ENCODE data around the gene SCAANT1. TPM values are rescaled to one million over a fixed set of nuclear protein-coding genes. Genes with fewer than 3 reads are reported as not detected.

The SCAANT1 gene
- total RNA-seq, 1 donor from 2014 or later, result not detected

- Mint-ChIP-seq H3K27me3 (ENCODE audit: low read depth) (no peaks in the 10 kb centered on the region), H3K4me3 (no peak overlapping the region), H3K36me3 (peaks cover 2% of the 10 kb centered on the region), H3K9me3 (no peaks in the 10 kb centered on the region), H3K4me1 (peaks cover 12% of the 10 kb centered on the region), H3K27ac (no peak overlapping the region)
- DNase-seq (ENCODE audit: low spot score in 2 of 2, unreplicated experiment in 2 of 2), result no peak
- no peak for TF ChIP-seq CTCF (IDR thresholded peaks at IDR 0.05; ENCODE audit: unreplicated experiment)
These were observed 4.0 kb downstream of the SCAANT1 start for GRCh38 chr3:63908081-63908736.

- no peak for DNase-seq (ENCODE audit: low spot score in 2 of 2, unreplicated experiment in 2 of 2)
- H3K9me3 Mint-ChIP-seq, result no peaks in the 10 kb centered on the region
- H3K4me1 Mint-ChIP-seq, result peaks cover 2% of the 10 kb centered on the region
- no peak overlapping the region for H3K4me3 Mint-ChIP-seq
- no peak for TF ChIP-seq CTCF (IDR thresholded peaks at IDR 0.05; ENCODE audit: unreplicated experiment)
- H3K27me3 Mint-ChIP-seq (ENCODE audit: low read depth), result no peaks in the 10 kb centered on the region
- no peak overlapping the region for H3K27ac Mint-ChIP-seq
- H3K36me3 Mint-ChIP-seq, result peaks cover 5% of the 10 kb centered on the region
These were observed 6.2 kb downstream of the SCAANT1 start for GRCh38 chr3:63905731-63906620.

GRCh38 chr3:63900459-63900858, 11.7 kb downstream of the SCAANT1 start:
- no peaks in the 10 kb centered on the region for H3K27me3 Mint-ChIP-seq (ENCODE audit: low read depth)
- H3K36me3 Mint-ChIP-seq, result peaks cover 17% of the 10 kb centered on the region
- DNase-seq (ENCODE audit: low spot score in 2 of 2, unreplicated experiment in 2 of 2), result no peak
- H3K9me3 Mint-ChIP-seq, result no peaks in the 10 kb centered on the region
- no peak overlapping the region for H3K4me3 Mint-ChIP-seq
- no peak overlapping the region for H3K27ac Mint-ChIP-seq
- no peak for TF ChIP-seq CTCF (IDR thresholded peaks at IDR 0.05; ENCODE audit: unreplicated experiment)
- H3K4me1 Mint-ChIP-seq, result peaks cover 7% of the 10 kb centered on the region

- Mint-ChIP-seq H3K27me3 (ENCODE audit: low read depth) (no peaks in the 10 kb centered on the region), H3K4me3 (no peak overlapping the region), H3K36me3 (peaks cover 17% of the 10 kb centered on the region), H3K4me1 (peaks cover 7% of the 10 kb centered on the region), H3K27ac (peak overlapping the region; percentile 11), H3K9me3 (no peaks in the 10 kb centered on the region)
- TF ChIP-seq CTCF (IDR thresholded peaks at IDR 0.05; ENCODE audit: unreplicated experiment), result no peak
- no peak for DNase-seq (ENCODE audit: low spot score in 2 of 2, unreplicated experiment in 2 of 2)
These were observed 12.2 kb downstream of the SCAANT1 start for GRCh38 chr3:63900010-63900409.

- no peaks in the 10 kb centered on the region for H3K9me3 Mint-ChIP-seq
- no peak overlapping the region for H3K4me3 Mint-ChIP-seq
- DNase-seq (ENCODE audit: low spot score in 2 of 2, unreplicated experiment in 2 of 2), result no peak
- H3K36me3 Mint-ChIP-seq, result peaks cover 15% of the 10 kb centered on the region
- no peak for TF ChIP-seq CTCF (IDR thresholded peaks at IDR 0.05; ENCODE audit: unreplicated experiment)
- peaks cover 7% of the 10 kb centered on the region for H3K4me1 Mint-ChIP-seq
- no peak overlapping the region for H3K27ac Mint-ChIP-seq
- H3K27me3 Mint-ChIP-seq (ENCODE audit: low read depth), result no peaks in the 10 kb centered on the region
These were observed 15.7 kb downstream of the SCAANT1 start for GRCh38 chr3:63896332-63897030.

All from mesothelial cell of epicardium (in vitro differentiated cells).